Amniotic epithelial cell (primary cell): ENCODE measurements around the gene CDC42EP5.
A peak's percentile ranks its signal among the peaks of the same experiment; 100 is the strongest.
"Not testable (repeated sequence)": the region's sequence is repeated elsewhere in the genome, so short reads cannot be mapped to it uniquely, and the experiment has no call there.

ENCODE experiments used
- DNase-seq: peaks from one replicate; pipeline ENCODE4 v3.0.0-alpha.2; 2010; ENCODE audit warnings: low read depth

The CDC42EP5 gene

DNA sequence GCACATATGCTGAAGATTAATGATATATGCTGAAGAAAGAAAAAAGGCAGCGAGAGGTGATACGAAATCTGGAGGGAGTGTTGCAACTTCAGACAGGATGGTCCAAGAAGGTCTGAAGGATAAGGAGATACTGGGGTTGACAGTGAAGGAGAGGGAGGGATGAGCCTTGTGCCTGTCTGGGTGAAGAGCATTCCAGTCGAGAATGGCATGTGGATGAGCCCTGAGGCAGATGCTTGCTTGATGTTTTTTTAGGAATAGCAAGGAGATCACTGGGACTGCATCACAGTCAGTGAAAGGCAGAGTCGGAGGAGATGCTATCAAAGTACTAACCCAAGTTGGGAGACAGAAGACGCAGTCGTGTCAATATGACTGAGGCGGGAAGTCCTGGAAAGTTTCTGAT, 16.2 kb upstream of the CDC42EP5 start:
- no peak for DNase-seq

DNA sequence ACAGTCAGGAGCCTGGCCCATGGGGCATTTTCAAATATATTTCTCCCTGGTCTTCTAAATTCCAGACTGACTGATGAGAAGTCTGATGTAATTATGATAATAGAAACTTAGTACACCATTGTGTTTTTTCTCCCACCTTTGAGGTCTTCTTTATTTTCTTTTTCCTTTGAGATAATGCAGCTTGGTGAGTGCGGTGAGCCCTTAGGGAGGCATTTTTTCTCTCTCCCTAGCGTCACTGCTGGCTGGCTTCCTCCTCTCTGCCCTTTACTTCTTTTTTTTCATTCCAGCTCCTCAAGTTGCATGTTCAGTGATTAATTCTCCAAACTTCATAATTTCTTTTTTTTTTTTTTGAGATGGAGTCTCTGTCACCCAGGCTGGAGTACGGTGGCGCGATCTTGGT, 12.8 kb upstream of the CDC42EP5 start:
- DNase-seq: no peak

DNA sequence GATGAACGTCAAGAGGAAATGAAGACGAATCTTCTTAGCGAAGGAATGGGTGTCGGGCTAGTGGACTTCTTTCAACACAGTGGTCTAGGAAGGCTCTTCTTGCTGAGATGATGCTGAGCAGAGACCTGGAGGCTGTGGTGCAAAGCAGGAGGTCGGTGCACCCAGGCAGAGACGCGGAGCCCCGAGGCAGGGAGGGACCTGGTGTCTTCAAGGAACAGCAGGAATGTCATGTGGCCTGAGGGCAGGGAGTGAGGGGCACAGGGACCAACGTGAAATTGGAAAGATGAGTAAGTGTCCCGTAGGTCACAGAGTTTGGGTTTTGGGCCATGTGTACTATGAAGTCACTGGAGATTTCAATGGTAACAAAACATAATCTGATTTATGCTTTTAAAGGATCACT, 11.4 kb upstream of the CDC42EP5 start:
- DNase-seq: no peak

DNA sequence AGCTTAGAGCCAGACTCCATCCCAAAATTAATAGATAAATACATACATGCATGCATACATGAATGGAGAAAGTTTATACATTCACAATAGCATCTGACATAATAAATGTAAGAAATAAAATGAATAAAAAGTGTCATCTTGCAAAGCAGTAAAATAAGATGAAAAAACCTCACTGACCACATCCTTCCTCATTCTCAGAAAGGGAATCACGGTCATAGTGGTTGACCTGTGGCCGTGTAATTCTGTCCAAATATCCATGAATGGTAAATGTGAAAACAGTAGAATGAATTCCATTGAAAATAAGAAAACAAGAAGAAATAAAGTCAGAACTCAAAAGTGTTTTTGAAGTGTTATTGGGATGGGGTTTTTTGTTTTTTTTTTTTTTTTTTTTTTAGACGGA, 9.8 kb upstream of the CDC42EP5 start:
- no peak for DNase-seq

DNA sequence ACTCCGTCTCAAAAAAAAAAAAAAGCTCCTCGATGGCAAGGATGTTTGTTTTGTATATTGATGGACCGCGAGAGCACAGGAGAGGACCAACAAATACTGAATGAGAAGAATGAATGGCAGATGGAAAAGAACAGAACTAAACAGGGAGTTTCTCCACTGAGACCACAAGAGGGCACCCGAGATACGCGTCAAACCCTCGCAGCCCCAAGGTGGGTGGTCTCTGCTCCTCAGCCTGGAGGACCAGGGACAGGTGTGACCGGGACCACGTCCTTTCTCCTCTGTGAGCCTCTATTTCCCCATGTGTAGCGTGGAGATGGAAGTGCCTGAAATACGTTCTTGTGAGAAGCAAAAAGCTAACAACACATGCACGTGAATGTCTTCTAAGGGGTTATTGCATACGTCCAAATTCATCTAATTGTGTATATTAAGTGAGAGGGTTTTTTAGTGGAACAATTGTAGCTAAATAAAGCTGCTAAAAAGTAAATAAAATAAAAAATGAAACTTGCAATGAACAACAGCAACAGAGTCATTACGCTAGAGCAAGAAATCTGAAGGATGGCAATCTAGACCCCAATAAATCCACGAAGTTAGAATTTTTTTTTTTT, 8.3 kb upstream of the CDC42EP5 start:
- DNase-seq: peak; percentile 42

DNA sequence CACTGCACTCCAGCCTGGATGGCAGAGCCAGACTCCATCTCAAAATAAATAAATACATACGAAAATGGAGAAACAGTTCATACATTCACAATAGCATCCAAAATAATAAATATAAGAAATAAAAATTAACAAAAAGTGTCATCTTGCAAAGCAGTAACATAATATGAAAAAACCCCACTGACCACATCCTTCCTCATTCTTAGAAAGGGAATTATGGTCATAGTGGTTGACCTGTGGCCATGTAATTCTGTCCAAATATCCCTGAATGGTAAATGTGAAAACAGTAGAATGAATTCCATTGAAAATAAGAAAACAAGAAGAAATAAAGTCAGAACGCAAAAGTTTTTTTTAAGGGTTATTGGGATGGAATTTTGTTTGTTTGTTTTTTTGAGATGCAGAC, 7.0 kb upstream of the CDC42EP5 start:
- no peak for DNase-seq

DNA sequence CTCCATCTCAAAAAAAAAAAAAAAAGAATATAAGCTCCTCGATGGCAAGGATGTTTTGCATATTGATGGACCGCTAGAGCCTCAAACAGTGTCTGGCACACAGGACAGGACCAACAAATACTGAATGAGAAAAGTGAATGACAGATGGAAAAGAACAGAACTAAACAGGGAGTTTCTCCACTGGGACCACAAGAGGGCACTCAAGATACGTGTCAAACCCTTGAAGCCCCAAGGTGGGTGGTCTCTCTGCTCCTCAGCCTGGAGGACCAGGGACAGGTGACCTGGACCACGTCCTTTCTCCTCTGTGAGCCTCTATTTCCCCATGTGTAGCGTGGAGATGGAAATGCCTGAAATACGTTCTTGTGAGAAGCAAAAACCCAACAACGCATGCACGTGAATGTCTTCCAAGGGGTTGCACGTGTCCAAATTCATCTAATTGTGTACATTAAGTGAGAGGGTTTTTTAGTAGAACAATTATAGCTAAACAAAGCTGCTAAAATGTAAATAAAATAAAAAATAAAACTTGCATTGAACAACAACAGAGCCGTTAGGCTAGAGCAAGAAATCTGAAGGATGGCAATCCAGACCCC, 5.7 kb upstream of the CDC42EP5 start:
- peak; percentile 58 for DNase-seq

DNA sequence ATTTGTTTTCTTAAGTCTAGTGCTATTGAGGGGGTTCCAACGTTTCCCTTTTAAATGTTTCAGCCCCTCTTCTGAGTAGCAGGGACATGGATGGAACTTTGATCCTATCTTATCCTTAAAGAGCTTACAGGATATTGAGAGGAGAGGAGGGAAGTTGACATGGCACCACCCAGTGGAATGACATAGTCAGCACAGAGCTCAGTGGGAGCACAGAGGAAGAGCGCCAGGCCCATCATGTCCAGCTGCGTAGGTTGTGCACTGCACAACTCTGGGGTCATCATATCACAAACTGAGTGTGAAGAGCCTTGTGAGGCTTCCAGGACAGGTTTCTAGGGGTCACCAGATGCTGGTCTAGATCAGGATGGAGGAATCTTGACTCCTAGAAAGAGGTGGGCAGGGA, 4.6 kb upstream of the CDC42EP5 start:
- no peak for DNase-seq

DNA sequence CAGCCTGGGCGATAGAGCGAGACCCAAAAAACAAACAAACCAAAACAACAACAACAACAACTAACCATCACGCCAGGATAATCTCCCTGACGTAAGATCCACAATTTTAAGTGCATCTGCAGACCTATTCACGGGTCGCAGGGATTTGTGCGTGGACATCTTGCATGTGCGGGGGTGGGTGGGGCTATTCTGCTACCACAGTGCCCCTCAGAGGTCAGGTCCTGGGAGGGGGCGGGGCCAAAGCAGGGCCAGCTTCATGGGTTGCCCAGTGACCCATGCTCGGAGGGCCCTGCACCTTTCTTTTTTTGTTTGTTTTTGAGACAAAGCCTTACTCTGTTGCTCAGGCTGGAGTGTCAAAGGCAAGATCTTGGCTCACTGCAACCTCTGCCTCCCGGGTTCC, 2.6 kb upstream of the CDC42EP5 start:
- DNase-seq: no peak

DNA sequence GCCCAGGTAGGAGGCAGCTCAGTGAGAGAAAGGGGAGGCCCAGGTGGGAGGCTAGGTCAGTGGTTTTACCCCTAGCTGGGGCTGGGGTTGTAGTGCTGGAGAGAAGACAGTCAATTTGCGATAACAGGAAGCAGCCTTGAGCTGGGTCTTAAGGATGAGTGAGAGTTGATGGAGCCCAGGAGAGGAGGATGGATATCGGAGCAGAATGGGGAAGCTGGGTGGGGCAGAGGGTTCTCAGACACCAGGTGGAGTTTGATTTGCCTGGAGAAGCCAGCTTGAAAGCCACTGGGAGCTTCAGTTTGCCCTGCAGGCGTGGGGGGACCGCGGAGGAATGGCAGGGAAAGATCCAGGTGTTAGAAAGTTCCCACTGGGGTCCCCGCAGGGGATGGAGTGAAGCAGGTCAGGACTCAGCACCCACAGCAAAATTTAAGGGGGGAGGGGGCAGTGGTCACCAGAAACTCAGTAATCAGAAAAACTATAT, 836 bp upstream of the CDC42EP5 start:
- DNase-seq: no peak

DNA sequence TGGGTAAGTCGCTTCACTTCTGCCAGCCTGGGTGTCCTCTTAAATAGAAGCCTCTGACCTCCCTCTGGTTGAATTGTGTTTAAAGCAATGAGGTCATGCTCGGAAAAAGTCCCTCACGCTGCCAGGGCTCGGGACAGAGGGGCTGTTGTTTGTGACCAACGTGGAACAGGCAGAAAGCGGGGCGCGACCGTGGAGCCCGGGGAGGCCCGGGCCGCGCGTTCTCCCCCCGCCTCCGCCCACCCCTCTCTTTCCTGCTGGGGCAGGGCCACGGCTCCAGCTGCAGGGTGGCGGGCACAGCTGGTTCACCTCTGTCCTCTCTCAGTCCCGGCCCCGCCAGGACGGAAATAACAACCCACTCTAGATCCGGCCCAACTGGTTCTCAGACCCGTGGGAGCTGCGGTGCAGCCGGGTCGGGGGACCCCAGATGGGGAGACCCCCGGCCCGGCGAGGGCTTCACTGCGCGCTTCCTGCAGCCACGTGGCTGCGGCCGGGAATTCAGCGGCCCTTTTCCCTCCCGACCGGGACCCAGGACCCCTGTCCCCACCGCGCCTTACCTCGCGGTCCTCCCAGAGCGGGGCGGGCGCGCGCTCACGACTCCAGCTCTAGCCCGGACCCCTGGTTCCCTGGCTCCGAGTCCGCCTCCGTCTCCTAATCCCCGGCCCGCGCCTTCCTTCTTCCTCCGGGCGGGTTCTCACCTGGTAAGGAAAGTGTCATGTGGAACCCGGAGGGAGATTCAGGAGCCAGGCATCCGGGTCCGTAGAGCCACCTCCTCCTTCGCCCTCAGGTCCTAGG, 1.9 kb downstream of the CDC42EP5 start:
- no peak for DNase-seq

DNA sequence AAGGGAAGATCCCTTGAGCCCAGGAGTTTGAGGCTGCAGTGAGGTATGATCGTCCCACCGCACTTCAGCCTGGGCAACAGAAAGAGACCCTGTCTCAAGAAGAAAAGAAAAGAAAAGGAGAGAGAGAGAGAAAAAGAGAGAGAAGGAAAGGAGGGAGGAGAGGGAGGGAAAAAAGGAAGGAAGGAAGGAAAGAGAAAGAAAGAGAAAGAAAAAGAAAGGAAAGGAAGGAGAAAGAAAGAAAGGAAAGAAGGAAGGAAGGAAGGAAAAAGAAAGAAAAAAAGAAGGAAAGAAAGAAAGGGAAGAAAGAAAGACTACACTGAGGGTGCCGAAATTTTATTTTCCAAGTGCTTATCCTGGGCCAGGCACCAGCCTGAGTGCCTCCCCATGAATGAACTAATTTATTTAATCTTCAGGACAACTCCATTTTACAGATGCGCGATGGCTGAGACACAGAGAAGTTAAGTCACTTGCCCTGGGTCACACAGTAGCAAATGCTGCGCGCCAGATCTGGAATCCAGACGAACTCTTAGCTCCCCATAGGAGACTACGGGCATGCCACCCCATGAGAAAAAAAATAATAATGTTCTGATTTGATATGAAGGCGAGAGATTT, 2.7 kb downstream of the CDC42EP5 start:
- no peak for DNase-seq

DNA sequence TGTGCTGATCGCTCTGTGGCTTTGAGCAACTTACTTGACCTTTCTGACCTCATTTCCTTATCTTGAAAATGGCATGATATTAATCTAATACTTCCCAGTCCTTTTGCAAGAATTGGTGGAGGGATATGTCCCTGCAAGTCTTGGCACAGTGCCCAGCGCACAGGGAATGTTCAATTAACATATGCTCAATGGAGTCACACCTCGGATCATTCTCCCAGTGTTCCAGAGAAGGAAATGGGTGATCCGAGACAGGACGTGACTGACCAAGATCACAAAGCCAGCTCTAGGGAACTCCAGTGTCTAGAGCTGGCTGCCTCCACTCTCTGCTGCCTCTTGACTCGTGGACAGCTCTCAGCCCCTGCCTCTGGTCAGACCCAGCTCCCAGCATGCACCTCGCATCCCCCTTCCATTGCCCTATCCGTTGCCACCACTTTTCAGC, 3.6 kb downstream of the CDC42EP5 start:
- DNase-seq: no peak

DNA sequence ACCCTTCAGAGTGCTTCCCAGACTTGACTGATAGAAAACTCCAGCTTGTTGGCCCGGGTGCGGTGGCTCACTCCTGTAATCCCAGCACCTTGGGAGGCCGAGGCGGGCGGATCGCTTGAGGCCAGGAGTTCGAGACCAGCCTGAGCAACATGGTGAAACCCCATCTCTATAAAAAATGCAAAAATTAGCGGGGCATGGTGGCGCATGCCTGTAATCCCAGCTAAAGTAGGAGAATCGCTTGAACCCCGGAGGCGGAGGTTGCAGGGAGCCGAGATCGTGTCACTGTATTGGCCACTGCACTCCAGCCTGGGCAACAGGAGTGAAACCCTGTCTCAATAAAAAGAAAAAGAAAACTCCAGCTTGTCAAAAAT, 7.0 kb downstream of the CDC42EP5 start:
- DNase-seq: not testable (repeated sequence)

DNA sequence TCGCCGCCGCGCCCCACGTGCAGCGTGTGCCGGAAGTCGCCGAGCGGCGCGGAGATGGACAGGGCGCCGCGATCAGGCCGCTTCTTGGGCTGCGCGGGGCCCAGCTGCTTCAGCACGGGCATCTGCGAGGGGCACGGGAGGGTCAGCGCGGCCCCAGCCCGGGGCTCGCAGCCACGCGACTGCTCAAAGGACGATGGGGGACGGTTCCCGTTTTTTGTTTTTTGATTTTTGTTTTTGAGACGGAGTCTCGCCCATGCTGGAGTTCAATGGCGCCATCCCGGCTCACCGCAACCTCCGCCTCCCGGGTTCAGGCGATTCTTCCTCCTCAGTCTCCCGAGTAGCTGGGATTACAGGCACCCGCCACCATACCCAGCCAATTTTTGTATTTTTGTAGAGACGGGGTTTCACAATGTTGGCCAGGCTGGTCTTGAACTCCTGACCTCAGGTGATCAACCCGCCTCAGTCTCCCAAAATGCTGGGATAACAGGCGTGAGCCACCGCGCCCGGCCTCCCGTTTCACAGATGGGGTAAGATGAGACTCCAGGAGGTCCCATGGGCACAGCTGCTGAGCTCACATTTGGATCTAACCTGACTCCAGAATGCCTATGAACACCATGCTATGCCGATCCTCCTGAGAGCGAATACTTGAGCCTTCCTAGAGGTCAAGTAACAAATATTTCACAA, 7.5 kb downstream of the CDC42EP5 start:
- no peak for DNase-seq

DNA sequence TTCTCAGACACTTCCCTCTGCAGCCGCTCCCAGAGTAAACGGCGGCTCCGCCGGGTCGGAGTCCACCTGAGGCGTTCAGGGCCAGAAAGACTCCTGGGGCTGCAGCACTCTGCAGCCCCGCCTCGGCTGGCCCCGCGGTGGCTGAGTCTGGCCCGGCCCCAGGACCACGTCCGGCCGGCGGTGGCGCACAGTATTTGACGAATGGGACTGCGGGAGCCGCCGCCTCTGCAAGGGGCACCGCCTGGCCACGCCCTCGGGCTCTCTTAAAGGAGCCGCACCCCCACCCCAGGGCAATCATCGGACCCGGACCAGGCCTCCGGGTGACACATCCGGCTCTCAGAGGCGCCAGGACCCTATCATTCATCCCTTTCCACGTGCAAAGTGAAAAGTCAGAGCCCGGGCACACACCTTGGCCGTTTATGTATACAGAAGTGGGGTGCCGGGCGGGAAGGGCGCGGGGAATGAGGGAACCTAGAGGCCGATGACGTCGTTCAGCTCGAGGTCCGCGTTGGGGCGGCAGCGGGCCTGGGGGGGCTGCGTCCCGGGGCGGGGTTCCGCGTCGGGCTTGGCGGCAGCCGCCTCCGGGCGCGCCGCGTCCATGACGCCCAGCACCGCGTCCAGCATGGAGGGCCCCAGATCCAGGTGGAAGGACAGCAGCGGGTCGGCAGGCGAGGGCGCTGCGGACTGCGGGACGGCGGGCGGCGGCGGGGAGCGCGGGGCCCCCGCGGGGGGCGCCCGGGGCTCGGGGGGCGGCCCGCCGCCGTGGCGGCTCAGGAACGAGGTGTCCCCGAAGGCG, 8.3 kb downstream of the CDC42EP5 start:
- peak; percentile 72 for DNase-seq

DNA sequence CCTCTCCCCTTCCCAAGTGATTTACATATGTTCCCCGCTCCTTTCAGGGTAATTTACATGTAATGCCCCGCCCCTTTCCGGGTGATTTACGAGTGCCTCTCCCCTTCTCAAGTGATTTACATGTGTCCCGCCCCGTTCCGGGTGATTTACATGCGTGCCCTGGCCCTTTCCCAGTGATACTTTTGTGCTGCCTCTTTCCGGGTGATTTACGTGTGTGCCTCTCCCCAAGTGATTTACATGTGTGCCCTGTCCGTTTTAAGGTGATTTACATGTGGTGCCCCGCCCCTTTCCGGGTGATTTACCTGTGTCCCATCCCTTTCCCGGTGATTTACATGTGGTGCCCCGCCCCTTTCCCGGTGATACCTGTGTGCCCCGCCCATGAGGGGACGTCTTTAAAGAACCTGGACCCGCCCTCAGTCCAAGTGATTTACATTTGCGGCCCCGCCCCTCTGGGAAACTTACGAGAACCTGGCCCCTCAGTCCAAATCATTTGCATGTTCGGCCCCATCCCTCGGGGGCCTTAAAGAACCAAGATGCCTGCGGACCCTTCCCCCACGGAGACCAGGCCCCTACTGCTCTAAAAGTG, 9.0 kb downstream of the CDC42EP5 start:
- DNase-seq: peak; percentile 79

DNA sequence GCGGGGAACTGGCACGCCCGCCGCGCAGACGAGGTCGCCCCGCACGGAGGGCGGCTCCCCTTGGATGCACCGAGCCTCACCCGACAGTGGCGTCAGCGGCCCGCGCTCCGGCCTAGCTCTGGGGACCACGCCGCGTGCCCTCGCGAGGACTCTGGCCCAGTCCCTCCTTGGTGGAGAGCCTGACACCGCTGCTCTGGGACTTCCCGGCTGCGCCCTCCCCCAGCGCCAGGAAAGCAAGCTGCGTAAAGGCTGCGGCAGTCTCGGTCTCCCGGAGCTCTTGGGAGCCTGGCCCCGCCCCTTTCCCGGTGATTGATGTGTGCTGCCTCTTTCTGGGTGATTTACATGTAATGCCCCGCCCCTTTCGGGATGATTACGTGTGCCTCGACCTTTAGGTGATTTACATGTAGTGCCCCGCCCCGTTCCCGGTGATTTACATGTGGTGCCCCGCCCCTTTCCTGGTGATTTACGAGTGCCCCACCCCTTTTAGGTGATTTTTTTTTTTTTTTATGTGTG, 9.5 kb downstream of the CDC42EP5 start, which contains the start of gene LENG9:
Gene LENG9 (minus strand): TSS at position 248 of the 513 bp plus-strand sequence. CDS start 252 bp downstream, outside the sequence.
- peak; percentile 98 for DNase-seq

DNA sequence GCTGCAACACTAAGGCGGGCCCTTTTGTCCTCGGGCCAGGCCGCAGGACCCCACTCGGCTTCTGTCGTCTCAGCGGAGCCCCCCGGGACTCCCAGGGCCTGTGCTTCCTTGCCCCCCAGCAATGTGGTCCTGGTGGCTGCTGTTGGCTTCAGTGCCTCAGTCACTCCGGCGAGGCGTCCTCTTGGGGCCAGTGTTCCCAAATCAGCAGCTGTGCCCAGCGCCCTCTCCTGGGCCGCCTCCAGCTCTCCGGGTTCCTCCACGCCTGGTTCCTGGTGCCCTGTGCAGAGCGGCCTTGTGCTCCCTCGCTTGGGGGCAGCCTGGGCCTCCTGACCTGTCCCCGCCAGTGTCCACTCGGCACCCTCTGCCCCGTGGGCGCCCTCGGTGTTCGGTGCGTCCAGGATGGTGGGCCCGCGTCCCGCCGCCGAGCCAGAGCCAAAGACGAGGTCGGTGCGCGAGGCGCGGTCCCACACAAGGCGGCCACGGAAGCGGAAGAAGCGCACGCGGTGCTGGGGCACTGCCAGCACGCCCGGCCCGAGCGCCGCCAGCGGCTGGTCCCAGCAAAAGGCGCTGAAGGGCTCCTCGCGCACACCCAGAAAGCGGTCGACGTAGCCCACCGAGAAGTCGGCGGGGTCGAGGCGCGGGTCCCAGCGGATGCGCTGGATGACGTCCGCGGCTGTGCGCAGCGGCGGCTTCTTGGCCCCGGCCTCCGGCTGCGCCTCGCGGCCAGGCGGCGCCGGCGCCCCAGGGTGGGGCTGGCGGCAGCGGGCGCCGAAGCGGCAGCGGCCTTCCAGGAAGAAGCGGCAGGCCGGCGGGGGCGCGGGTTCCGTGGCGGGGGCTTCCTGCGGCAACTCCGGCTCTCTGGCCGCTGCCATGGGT, 10.2 kb downstream of the CDC42EP5 start:
- DNase-seq: peak; percentile 40
